Neutrophil (primary cell): ENCODE measurements around the gene R3HDM4.
"Not testable (repeated sequence)": the region's sequence is repeated elsewhere in the genome, so short reads cannot be mapped to it uniquely, and the experiment has no call there.

Experiments
- H3K27ac ChIP-seq: fragments of 200-600 bp; sonication (generic); 2 replicates; pipeline ENCODE4 v1.5.1; 2016; ENCODE audit warnings: mild to moderate bottlenecking, moderate library complexity
- H3K27me3 ChIP-seq: fragments of 200-600 bp; sonication (generic); 2 replicates; pipeline ENCODE4 v1.6.0; 2016; ENCODE audit warnings: mild to moderate bottlenecking
- H3K36me3 ChIP-seq: fragments of 200-600 bp; sonication (generic); 2 replicates; pipeline ENCODE4 v1.5.1; 2017
- H3K4me1 ChIP-seq, 2 experiments: fragments of 200-600 bp in 1 of 2; sonication (generic) in 1 of 2; 1 replicate in 1 of 2; 2 replicates in 1 of 2; pipeline versions ENCODE4 v1.5.1 to v1.6.1; 2013 to 2016; ENCODE audit warnings: low read depth in 1 of 2, low read length in 1 of 2, mild to moderate bottlenecking in 1 of 2, moderate library complexity in 1 of 2; ENCODE audit not compliant: control insufficient read depth in 1 of 2, insufficient read depth in 1 of 2
- H3K4me3 ChIP-seq, 2 experiments: fragments of 200-600 bp in 1 of 2; sonication (generic) in 1 of 2; 1 replicate in 1 of 2; 2 replicates in 1 of 2; pipeline ENCODE4 v1.5.1; 2013 to 2016; ENCODE audit warnings: low read depth in 1 of 2, low read length in 1 of 2, mild to moderate bottlenecking in 1 of 2, moderate library complexity in 1 of 2
- H3K9me3 ChIP-seq: fragments of 200-600 bp; sonication (generic); 2 replicates; pipeline ENCODE4 v1.5.1; 2016
- TF ChIP-seq, protein P1 (sequence below): fragments of 200-600 bp; sonication (generic); IDR thresholded peaks from 2 replicates; pipeline ENCODE4 v1.5.1; 2016; ENCODE audit warnings: antibody characterized with exemption

R3HDM4 gene

DNA sequence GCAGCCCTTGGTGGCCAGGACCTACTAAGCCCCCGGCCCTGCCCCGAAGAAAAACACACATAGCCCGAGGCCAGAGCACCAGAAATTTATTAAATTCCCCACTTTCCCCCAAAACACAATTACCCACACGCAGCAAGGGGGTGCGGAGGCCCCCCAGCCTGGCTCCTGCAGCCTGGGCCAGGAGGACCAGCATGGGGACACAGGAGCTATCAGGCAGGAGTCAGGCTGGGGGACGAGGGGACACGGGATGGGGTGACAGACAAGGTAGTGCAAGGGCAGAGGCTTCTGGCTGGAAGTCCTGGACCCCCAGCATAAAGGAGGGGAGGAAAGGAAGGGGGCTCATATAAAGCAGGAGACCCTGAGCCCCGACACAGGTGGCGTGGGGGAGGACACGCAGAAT is 16.6 kb downstream of the R3HDM4 start:
- no peak overlapping the region for H3K4me3 ChIP-seq
- TF ChIP-seq, protein P1, sequence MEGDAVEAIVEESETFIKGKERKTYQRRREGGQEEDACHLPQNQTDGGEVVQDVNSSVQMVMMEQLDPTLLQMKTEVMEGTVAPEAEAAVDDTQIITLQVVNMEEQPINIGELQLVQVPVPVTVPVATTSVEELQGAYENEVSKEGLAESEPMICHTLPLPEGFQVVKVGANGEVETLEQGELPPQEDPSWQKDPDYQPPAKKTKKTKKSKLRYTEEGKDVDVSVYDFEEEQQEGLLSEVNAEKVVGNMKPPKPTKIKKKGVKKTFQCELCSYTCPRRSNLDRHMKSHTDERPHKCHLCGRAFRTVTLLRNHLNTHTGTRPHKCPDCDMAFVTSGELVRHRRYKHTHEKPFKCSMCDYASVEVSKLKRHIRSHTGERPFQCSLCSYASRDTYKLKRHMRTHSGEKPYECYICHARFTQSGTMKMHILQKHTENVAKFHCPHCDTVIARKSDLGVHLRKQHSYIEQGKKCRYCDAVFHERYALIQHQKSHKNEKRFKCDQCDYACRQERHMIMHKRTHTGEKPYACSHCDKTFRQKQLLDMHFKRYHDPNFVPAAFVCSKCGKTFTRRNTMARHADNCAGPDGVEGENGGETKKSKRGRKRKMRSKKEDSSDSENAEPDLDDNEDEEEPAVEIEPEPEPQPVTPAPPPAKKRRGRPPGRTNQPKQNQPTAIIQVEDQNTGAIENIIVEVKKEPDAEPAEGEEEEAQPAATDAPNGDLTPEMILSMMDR, result no peak
- H3K9me3 ChIP-seq, result no peaks in the 10 kb centered on the region
- no peaks in the 10 kb centered on the region for H3K27me3 ChIP-seq
- peak overlapping the region; percentile 51 for H3K27ac ChIP-seq
- H3K4me1 ChIP-seq, result peaks cover 23 to 36% of the 10 kb centered on the region in 2 experiments
- H3K36me3 ChIP-seq, result peaks cover 57% of the 10 kb centered on the region

DNA sequence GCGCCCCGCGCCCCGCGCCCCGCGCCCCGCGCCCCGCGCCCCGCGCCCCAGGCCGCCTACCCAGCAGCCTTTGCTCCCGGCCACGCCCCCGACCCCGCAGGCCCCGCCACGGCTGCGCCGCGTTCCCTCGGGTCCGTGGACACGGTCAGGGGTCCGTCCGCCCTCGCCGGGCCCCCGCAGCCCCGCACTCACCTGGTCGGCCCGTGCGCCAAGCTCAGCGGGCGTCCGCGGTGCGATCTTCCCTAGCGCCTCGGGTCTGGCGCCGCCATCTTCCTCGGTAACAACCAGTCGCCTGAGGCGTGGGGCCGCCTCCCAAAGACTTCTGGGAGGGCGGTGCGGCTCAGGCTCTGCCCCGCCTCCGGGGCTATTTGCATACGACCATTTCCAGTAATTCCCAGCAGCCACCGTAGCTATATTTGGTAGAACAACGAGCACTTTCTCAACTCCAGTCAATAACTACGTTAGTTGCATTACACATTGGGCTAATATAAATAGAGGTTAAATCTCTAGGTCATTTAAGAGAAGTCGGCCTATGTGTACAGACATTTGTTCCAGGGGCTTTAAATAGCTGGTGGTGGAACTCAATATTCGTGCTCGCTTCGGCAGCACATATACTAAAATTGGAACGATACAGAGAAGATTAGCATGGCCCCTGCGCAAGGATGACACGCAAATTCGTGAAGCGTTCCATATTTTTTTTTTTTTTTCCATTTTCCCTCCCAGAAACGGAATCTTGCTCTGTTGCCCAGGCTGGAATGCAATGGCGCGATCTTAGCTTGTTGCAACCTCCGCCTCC is 19.9 kb downstream of the R3HDM4 start, which contains the start of the genes MED16 and RNU6-9:
Gene MED16, minus strand, starts transcription at position 294 of the 796 bp plus-strand sequence. CDS start 2,056 bp downstream, outside the sequence.
Gene RNU6-9, plus strand, starts transcription at position 591 of the 796 bp plus-strand sequence.
- Histone ChIP-seq H3K27me3 (no peaks in the 10 kb centered on the region), H3K36me3 (peaks cover 54% of the 10 kb centered on the region), H3K9me3 (no peaks in the 10 kb centered on the region), H3K4me3 (peak within 1 kb of the TSS; percentile 82 to 84), H3K4me1 (peaks cover 21 to 23% of the 10 kb centered on the region in 2 experiments), H3K27ac (peak within 1 kb of the TSS; percentile 94)
- TF ChIP-seq, protein P1, result peak; percentile 49

- H3K27ac ChIP-seq, result peak overlapping the region; percentile 94
- no peaks in the 10 kb centered on the region for H3K27me3 ChIP-seq
- peaks cover 55% of the 10 kb centered on the region for H3K36me3 ChIP-seq
- H3K9me3 ChIP-seq, result no peaks in the 10 kb centered on the region
- TF ChIP-seq, protein P1, result no peak
- H3K4me3 ChIP-seq, result peak overlapping the region; percentile 82 to 84
- peaks cover 21 to 23% of the 10 kb centered on the region in 2 experiments for H3K4me1 ChIP-seq
These were observed 20.7 kb downstream of the R3HDM4 start for GRCh38 chr19:892243-892893.

GRCh38 chr19:891421-892200 is 21.4 kb downstream of the R3HDM4 start:
- Histone ChIP-seq H3K4me3 (peak overlapping the region in 1 of 2 experiments; percentile 82), H3K27ac (peak overlapping the region; percentile 94), H3K4me1 (peaks cover 21 to 23% of the 10 kb centered on the region in 2 experiments), H3K36me3 (peaks cover 55% of the 10 kb centered on the region)
- not testable (repeated sequence) for H3K27me3 ChIP-seq, H3K9me3 ChIP-seq

DNA sequence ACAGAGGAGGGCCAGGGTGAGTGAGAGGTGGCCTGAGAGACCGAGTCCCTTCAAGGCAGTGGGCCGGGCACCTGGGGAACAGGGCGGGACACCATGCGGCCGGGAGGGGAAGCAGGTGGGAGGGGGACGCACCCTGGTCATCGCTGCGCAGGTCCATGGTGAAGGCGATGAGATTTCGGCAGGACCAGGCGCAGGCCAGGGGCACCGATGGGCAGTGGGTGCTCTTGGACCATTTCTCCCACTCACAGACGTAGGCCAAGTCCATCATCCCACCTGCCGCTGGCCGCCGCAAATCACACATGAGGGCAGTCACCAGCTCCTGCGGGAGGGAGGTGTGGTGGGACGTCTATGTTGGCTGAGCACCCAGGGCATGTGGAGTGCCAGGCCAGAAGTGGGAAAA is 22.2 kb downstream of the R3HDM4 start:
- TF ChIP-seq, protein P1, result no peak
- H3K27me3 ChIP-seq, result no peaks in the 10 kb centered on the region
- no peaks in the 10 kb centered on the region for H3K9me3 ChIP-seq
- peaks cover 21 to 23% of the 10 kb centered on the region in 2 experiments for H3K4me1 ChIP-seq
- H3K4me3 ChIP-seq, result no peak overlapping the region
- H3K36me3 ChIP-seq, result peaks cover 55% of the 10 kb centered on the region
- H3K27ac ChIP-seq, result no peak overlapping the region
